GM18498 (cell line): ENCODE data around the gene CACNB4.
"Not testable (repeated sequence)": the region's sequence is repeated elsewhere in the genome, so short reads cannot be mapped to it uniquely, and the experiment has no call there.

Source experiments
- ATAC-seq: cut with Tn5 transposase; IDR thresholded peaks from one replicate; pipeline ENCODE4 v1.9.1; 2021; ENCODE audit warnings: mild to moderate bottlenecking, moderate library complexity; ENCODE audit not compliant: unreplicated experiment

CACNB4 gene

GRCh38 chr2:151946899-151947812 is 151.7 kb downstream of the CACNB4 start:
- ATAC-seq: peak; percentile 62

- ATAC-seq: no peak
Measured at GRCh38 chr2:151946250-151946884, 152.5 kb downstream of the CACNB4 start.

- ATAC-seq: no peak
Measured at GRCh38 chr2:151945602-151946001, 153.2 kb downstream of the CACNB4 start.

GRCh38 chr2:151945186-151945585 is 153.7 kb downstream of the CACNB4 start:
- no peak for ATAC-seq

- no peak for ATAC-seq
Measured at GRCh38 chr2:151943461-151943860, 155.4 kb downstream of the CACNB4 start.

- ATAC-seq: not testable (repeated sequence)
Measured at GRCh38 chr2:151942540-151943205, 156.2 kb downstream of the CACNB4 start.

GRCh38 chr2:151937966-151938365 is 160.9 kb downstream of the CACNB4 start:
- no peak for ATAC-seq

GRCh38 chr2:151936626-151937025 is 162.2 kb downstream of the CACNB4 start:
- ATAC-seq: no peak

- no peak for ATAC-seq
Measured at GRCh38 chr2:151933266-151933804, 165.5 kb downstream of the CACNB4 start.

GRCh38 chr2:151931756-151932155 is 167.1 kb downstream of the CACNB4 start:
- ATAC-seq: no peak

- no peak for ATAC-seq
Measured at GRCh38 chr2:151931030-151931611, 167.7 kb downstream of the CACNB4 start.

GRCh38 chr2:151930042-151930441 is 168.8 kb downstream of the CACNB4 start:
- ATAC-seq: no peak

- no peak for ATAC-seq
Measured at GRCh38 chr2:151928380-151928779, 170.5 kb downstream of the CACNB4 start.

GRCh38 chr2:151927501-151928221 is 171.2 kb downstream of the CACNB4 start:
- no peak for ATAC-seq

- ATAC-seq: no peak
Measured at GRCh38 chr2:151922845-151923666, 175.8 kb downstream of the CACNB4 start.

GRCh38 chr2:151919786-151920185 is 179.1 kb downstream of the CACNB4 start:
- ATAC-seq: no peak

GRCh38 chr2:151918308-151918707 is 180.5 kb downstream of the CACNB4 start:
- no peak for ATAC-seq

GRCh38 chr2:151916632-151917031 is 182.2 kb downstream of the CACNB4 start:
- ATAC-seq: no peak

GRCh38 chr2:151915629-151916025 is 183.2 kb downstream of the CACNB4 start:
- ATAC-seq: not testable (repeated sequence)
